ENCODE measurements around the gene TGFB1. TPM values are rescaled to one million over a fixed set of nuclear protein-coding genes. Genes with fewer than 3 reads are reported as not detected.

Gene TGFB1
- total RNA-seq, 6 experiments from 2014 or later: 150 to 163 (median 158) TPM

GRCh38 chr19:41300555-41300954 is 53.2 kb downstream of the TGFB1 start:
- H3K27me3 Mint-ChIP-seq (ENCODE audit: insufficient read depth): peaks cover 9% of the 10 kb centered on the region
- peak overlapping the region; percentile 98 for H3K27ac Mint-ChIP-seq
- no peak for DNase-seq
- TF ChIP-seq, protein P1, sequence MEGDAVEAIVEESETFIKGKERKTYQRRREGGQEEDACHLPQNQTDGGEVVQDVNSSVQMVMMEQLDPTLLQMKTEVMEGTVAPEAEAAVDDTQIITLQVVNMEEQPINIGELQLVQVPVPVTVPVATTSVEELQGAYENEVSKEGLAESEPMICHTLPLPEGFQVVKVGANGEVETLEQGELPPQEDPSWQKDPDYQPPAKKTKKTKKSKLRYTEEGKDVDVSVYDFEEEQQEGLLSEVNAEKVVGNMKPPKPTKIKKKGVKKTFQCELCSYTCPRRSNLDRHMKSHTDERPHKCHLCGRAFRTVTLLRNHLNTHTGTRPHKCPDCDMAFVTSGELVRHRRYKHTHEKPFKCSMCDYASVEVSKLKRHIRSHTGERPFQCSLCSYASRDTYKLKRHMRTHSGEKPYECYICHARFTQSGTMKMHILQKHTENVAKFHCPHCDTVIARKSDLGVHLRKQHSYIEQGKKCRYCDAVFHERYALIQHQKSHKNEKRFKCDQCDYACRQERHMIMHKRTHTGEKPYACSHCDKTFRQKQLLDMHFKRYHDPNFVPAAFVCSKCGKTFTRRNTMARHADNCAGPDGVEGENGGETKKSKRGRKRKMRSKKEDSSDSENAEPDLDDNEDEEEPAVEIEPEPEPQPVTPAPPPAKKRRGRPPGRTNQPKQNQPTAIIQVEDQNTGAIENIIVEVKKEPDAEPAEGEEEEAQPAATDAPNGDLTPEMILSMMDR (IDR thresholded peaks at IDR 0.05): no peak
- no peaks in the 10 kb centered on the region for H3K9me3 Mint-ChIP-seq
- peaks cover 46% of the 10 kb centered on the region for H3K4me1 Mint-ChIP-seq (ENCODE audit: low read depth)
- peaks cover 67% of the 10 kb centered on the region for H3K36me3 Mint-ChIP-seq (ENCODE audit: low read depth)
- H3K4me3 Mint-ChIP-seq: no peak overlapping the region

- peaks cover 70% of the 10 kb centered on the region for H3K36me3 Mint-ChIP-seq (ENCODE audit: low read depth)
- peak; percentile 81 for DNase-seq
- no peaks in the 10 kb centered on the region for H3K9me3 Mint-ChIP-seq
- H3K27me3 Mint-ChIP-seq (ENCODE audit: insufficient read depth): peaks cover 12% of the 10 kb centered on the region
- peak overlapping the region; percentile 49; the same call in 1 of the 2 replicates for H3K4me3 Mint-ChIP-seq
- peaks cover 53% of the 10 kb centered on the region for H3K4me1 Mint-ChIP-seq (ENCODE audit: low read depth)
- TF ChIP-seq, protein P1 (IDR thresholded peaks at IDR 0.05): no peak
- peak overlapping the region; percentile 98 for H3K27ac Mint-ChIP-seq
Measured at GRCh38 chr19:41299755-41300089, 54.0 kb downstream of the TGFB1 start.

DNA sequence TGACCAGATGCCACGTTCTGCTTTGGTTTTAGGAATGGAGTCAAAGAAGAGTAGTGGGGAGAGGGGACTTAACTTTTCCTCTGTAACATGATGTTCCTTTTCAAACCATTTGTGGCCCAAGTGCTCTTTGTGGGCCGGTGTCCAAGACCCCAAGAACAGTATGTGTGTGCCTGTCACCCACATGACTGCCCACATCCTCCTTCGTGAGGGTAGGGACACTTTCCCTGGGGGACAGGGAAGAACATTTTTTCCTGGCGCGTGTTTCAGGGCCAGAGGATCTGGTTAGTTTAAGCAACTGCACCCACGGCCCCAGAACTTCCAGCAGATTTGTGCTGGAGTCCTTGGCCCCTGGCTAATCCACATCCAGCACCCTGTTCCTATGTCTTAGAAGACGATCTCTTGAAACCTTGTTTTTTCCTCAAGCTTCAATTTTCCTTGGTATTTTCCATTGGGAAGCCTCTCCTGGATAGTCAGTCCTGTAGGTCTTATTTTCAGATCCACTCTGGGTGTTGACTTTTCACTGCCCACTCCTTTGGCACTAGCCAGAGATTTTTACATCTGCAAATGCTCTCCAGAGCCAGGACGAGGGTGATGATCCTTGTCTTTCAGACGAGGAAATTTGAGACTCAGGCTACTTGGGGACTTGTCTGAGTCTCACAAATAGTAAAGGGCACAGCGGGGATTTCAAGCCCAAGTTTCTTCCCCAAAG is 54.5 kb downstream of the TGFB1 start:
- peaks cover 71% of the 10 kb centered on the region for H3K36me3 Mint-ChIP-seq (ENCODE audit: low read depth)
- H3K4me3 Mint-ChIP-seq: peak overlapping the region; percentile 49; the same call in 1 of the 2 replicates
- H3K27me3 Mint-ChIP-seq (ENCODE audit: insufficient read depth): peaks cover 12% of the 10 kb centered on the region
- peak overlapping the region; percentile 98 for H3K27ac Mint-ChIP-seq
- peaks cover 56% of the 10 kb centered on the region for H3K4me1 Mint-ChIP-seq (ENCODE audit: low read depth)
- no peak for DNase-seq
- H3K9me3 Mint-ChIP-seq: no peaks in the 10 kb centered on the region
- TF ChIP-seq, protein P1 (IDR thresholded peaks at IDR 0.05): no peak

GRCh38 chr19:41298348-41298964 is 55.3 kb downstream of the TGFB1 start:
- Mint-ChIP-seq H3K27me3 (ENCODE audit: insufficient read depth) (peaks cover 9% of the 10 kb centered on the region), H3K4me3 (peak overlapping the region; percentile 49; the same call in 1 of the 2 replicates), H3K36me3 (ENCODE audit: low read depth) (peaks cover 71% of the 10 kb centered on the region), H3K9me3 (no peaks in the 10 kb centered on the region), H3K27ac (peak overlapping the region; percentile 98), H3K4me1 (ENCODE audit: low read depth) (peaks cover 56% of the 10 kb centered on the region)
- TF ChIP-seq, protein P1 (IDR thresholded peaks at IDR 0.05): no peak
- DNase-seq: peak; percentile 94

DNA sequence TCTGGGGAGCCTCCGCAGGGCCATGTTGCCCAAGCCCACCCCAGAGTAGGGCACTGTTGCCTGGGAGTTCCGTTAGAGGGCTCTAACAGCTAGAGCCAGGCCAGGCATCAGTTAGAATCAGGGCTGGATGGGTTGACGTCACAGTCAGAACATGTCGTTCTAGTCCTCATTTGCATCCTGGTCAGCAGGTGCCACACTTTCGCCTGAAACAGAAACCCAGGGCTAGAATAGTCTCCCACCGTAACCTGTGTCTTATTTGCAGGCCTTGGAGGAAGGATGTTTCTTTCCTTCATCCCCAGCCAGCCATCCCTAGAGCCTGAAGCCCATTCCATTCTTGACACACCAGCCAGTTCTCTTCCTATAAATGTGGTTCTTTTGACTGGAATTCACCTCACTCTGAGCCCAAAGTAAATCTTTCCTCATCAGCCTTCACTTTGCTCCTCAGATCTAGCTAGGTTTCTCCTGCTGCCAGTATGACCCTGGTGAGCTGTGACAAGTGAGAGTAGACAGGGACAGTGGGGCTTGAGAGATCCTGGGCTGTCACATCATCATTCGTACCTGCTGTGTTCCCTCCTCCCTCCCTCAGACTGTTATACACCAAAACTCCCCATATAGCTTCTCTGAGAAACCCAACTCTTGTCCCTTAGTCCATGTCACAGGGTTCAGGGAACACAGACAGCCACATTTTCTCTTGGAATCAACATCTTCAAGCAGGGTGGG is 55.9 kb downstream of the TGFB1 start:
- Mint-ChIP-seq H3K36me3 (ENCODE audit: low read depth) (peaks cover 70% of the 10 kb centered on the region), H3K4me3 (no peak overlapping the region; the same call in 1 of the 2 replicates), H3K27me3 (ENCODE audit: insufficient read depth) (peaks cover 9% of the 10 kb centered on the region), H3K4me1 (ENCODE audit: low read depth) (peaks cover 56% of the 10 kb centered on the region), H3K9me3 (no peaks in the 10 kb centered on the region), H3K27ac (peak overlapping the region; percentile 98)
- no peak for DNase-seq
- TF ChIP-seq, protein P1 (IDR thresholded peaks at IDR 0.05): no peak

Data from HFFc6 (cell line).